Iris pigment epithelial cell (primary cell): ENCODE data around the gene SFR1.
"Not testable (repeated sequence)": the region's sequence is repeated elsewhere in the genome, so short reads cannot be mapped to it uniquely, and the experiment has no call there.

Experiments used
- DNase-seq: peaks from one replicate; pipeline ENCODE4 v3.0.0-alpha.2; 2011; ENCODE audit warnings: low read depth

The SFR1 gene

DNA sequence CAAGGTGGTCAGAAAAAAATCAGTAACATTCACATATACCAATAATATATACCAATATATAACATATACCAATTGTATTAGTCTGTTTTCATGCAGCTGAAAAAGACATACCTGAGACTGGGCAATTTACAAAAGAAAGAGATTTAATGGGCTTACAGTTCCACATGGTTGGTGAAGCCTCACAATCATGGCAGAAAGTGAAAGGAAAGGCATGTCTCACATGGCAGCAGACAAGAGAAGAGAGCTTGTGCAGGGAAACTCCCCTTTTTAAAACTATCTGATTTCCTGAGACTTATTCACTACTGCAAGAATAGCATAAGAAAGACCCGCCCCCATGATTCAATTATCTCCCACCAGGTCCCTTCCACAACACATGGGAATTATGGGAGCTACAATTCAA is 52.2 kb downstream of the SFR1 start:
- DNase-seq, result not testable (repeated sequence)
